Vagina (tissue), 2 donors: ENCODE measurements around the gene VAV1. TPM values are rescaled to one million over a fixed set of nuclear protein-coding genes. Genes with fewer than 3 reads are reported as not detected.
"Not testable (repeated sequence)": the region's sequence is repeated elsewhere in the genome, so short reads cannot be mapped to it uniquely, and the experiment has no call there.

ENCODE experiments used
- DNase-seq, 2 donors: peaks; one replicate each; pipeline ENCODE4 v3.0.0-alpha.2; 2017; ENCODE audit errors: extremely low spot score in 2 of 2
- H3K27ac ChIP-seq: fragments of 200-600 bp; sonication (generic); one replicate; pipeline ENCODE4 v1.5.1; 2019
- H3K27me3 ChIP-seq: fragments of 200-600 bp; sonication (generic); one replicate; pipeline ENCODE4 v1.5.1; 2019
- H3K36me3 ChIP-seq, 2 donors: fragments of 200-600 bp; sonication (generic); one replicate each; pipeline ENCODE4 v1.5.1; 2017 to 2019
- H3K4me1 ChIP-seq: fragments of 200-600 bp; sonication (generic); one replicate; pipeline ENCODE4 v1.5.1; 2019
- H3K4me3 ChIP-seq, 2 donors: fragments of 200-600 bp; sonication (generic); 1 replicate in 1 of 2; 2 replicates in 1 of 2; pipeline ENCODE4 v1.5.1; 2016 to 2019
- H3K9me3 ChIP-seq: fragments of 200-600 bp; sonication (generic); one replicate; pipeline ENCODE4 v1.5.1; 2019
- CTCF ChIP-seq, 3 experiments: fragments of 450-650 bp in 2 of 3; fragments of 200-600 bp in 1 of 3; sonication (generic) in 1 of 3; IDR thresholded peaks; one replicate each; pipeline ENCODE4 v1.5.1; 2017 to 2019; ENCODE audit warnings: antibody characterized with exemption in 3 of 3, mild to moderate bottlenecking in 2 of 3, moderate library complexity in 2 of 3
- POLR2A ChIP-seq, 2 donors: fragments of 450-650 bp; IDR thresholded peaks; one replicate each; pipeline ENCODE4 v1.6.1; 2017; ENCODE audit warnings: antibody characterized with exemption in 2 of 2, mild to moderate bottlenecking in 2 of 2, moderate library complexity in 2 of 2
- POLR2AphosphoS5 ChIP-seq, 2 donors: sonication (generic); formaldehyde crosslinking; IDR thresholded peaks; one replicate each; pipeline ENCODE4 v1.9.0; 2017; ENCODE audit warnings: antibody characterized with exemption in 2 of 2, mild to moderate bottlenecking in 2 of 2, low read depth in 1 of 2; ENCODE audit not compliant: insufficient read depth in 1 of 2
- intact Hi-C: fragments of 100-400 bp; cut with DNase I; formaldehyde crosslinking; loops from one replicate; pipeline ENCODE4 v1.15.1; 2023
- total RNA-seq: library from RNA; depleted of rRNA; stranded (reverse); fragments of >200 nt; gene quantifications from one replicate; pipeline ENCODE4 v1.2.3, GENCODE V29; 2016

Gene VAV1
- total RNA-seq, 1 donor from 2014 or later: 5.9 TPM

- no peak for DNase-seq
- no peaks in the 10 kb centered on the region for H3K36me3 ChIP-seq
- intact Hi-C loops: no loop called here
These were observed 53.9 kb downstream of the VAV1 start for GRCh38 chr19:6826281-6826920.

GRCh38 chr19:6828306-6828697 lies 55.8 kb downstream of the VAV1 start:
- Histone ChIP-seq H3K9me3 (no peaks in the 10 kb centered on the region), H3K36me3 (no peaks in the 10 kb centered on the region), H3K4me1 (no peaks in the 10 kb centered on the region), H3K27ac (no peak overlapping the region), H3K27me3 (no peaks in the 10 kb centered on the region), H3K4me3 (no peak overlapping the region)
- TF ChIP-seq POLR2AphosphoS5 (IDR thresholded peaks at IDR 0.05; ENCODE audit: insufficient read depth in 1 of 2, low read depth in 1 of 2) (no peak), CTCF (IDR thresholded peaks at IDR 0.05) (no peak), POLR2A (IDR thresholded peaks at IDR 0.05) (no peak)
- intact Hi-C loops: no loop called here
- no peak for DNase-seq

More at GRCh38 chr19:6826281-6826920, 53.9 kb downstream of the VAV1 start:
- TF ChIP-seq POLR2AphosphoS5 (IDR thresholded peaks at IDR 0.05; ENCODE audit: insufficient read depth in 1 of 2, low read depth in 1 of 2) (no peak), POLR2A (IDR thresholded peaks at IDR 0.05) (no peak), CTCF (IDR thresholded peaks at IDR 0.05) (no peak)
- H3K4me3 ChIP-seq: no peak overlapping the region
- no peaks in the 10 kb centered on the region for H3K9me3 ChIP-seq
- H3K27ac ChIP-seq: no peak overlapping the region
- H3K27me3 ChIP-seq: no peaks in the 10 kb centered on the region
- H3K4me1 ChIP-seq: no peaks in the 10 kb centered on the region

GRCh38 chr19:6828698-6829633 lies 56.5 kb downstream of the VAV1 start:
- no peaks in the 10 kb centered on the region for H3K36me3 ChIP-seq
- no peaks in the 10 kb centered on the region for H3K9me3 ChIP-seq
- intact Hi-C loops: no loop called here
- no peaks in the 10 kb centered on the region for H3K4me1 ChIP-seq
- no peak for DNase-seq
- no peak overlapping the region for H3K27ac ChIP-seq
- H3K27me3 ChIP-seq: no peaks in the 10 kb centered on the region
- TF ChIP-seq POLR2A (IDR thresholded peaks at IDR 0.05): no peak
- no peak for TF ChIP-seq POLR2AphosphoS5 (IDR thresholded peaks at IDR 0.05; ENCODE audit: insufficient read depth in 1 of 2, low read depth in 1 of 2)
- no peak for TF ChIP-seq CTCF (IDR thresholded peaks at IDR 0.05)
- no peak overlapping the region for H3K4me3 ChIP-seq

- H3K4me3 ChIP-seq, H3K4me1 ChIP-seq, H3K27ac ChIP-seq, H3K9me3 ChIP-seq, DNase-seq, H3K36me3 ChIP-seq, H3K27me3 ChIP-seq, intact Hi-C loops: not testable (repeated sequence)
These were observed 57.3 kb downstream of the VAV1 start for GRCh38 chr19:6829829-6830228.

GRCh38 chr19:6831084-6831483 lies 58.6 kb downstream of the VAV1 start:
- H3K4me1 ChIP-seq, H3K9me3 ChIP-seq, intact Hi-C loops, DNase-seq, H3K27ac ChIP-seq, H3K27me3 ChIP-seq, H3K4me3 ChIP-seq, H3K36me3 ChIP-seq: not testable (repeated sequence)

- Histone ChIP-seq H3K27me3 (no peaks in the 10 kb centered on the region), H3K4me3 (no peak overlapping the region), H3K9me3 (no peaks in the 10 kb centered on the region), H3K27ac (no peak overlapping the region), H3K4me1 (no peaks in the 10 kb centered on the region), H3K36me3 (no peaks in the 10 kb centered on the region)
- intact Hi-C loops: no loop called here
- no peak for DNase-seq
- TF ChIP-seq CTCF (IDR thresholded peaks at IDR 0.05) (no peak), POLR2A (IDR thresholded peaks at IDR 0.05) (no peak), POLR2AphosphoS5 (IDR thresholded peaks at IDR 0.05; ENCODE audit: insufficient read depth in 1 of 2, low read depth in 1 of 2) (no peak)
These were observed 59.9 kb downstream of the VAV1 start for GRCh38 chr19:6832412-6832811.
